ENCODE results near the gene SEC62. TPM values are rescaled to one million over a fixed set of nuclear protein-coding genes. Genes with fewer than 3 reads are reported as not detected.
A peak's percentile ranks its signal among the peaks of the same experiment; 100 is the strongest.

Gene SEC62
- total and polyA plus RNA-seq, 9 of the 15 experiments (the other 6 are each of a cell fraction or from before 2014, with no cell fraction given) = 34.5 to 152 (median 51.8) TPM

DNA sequence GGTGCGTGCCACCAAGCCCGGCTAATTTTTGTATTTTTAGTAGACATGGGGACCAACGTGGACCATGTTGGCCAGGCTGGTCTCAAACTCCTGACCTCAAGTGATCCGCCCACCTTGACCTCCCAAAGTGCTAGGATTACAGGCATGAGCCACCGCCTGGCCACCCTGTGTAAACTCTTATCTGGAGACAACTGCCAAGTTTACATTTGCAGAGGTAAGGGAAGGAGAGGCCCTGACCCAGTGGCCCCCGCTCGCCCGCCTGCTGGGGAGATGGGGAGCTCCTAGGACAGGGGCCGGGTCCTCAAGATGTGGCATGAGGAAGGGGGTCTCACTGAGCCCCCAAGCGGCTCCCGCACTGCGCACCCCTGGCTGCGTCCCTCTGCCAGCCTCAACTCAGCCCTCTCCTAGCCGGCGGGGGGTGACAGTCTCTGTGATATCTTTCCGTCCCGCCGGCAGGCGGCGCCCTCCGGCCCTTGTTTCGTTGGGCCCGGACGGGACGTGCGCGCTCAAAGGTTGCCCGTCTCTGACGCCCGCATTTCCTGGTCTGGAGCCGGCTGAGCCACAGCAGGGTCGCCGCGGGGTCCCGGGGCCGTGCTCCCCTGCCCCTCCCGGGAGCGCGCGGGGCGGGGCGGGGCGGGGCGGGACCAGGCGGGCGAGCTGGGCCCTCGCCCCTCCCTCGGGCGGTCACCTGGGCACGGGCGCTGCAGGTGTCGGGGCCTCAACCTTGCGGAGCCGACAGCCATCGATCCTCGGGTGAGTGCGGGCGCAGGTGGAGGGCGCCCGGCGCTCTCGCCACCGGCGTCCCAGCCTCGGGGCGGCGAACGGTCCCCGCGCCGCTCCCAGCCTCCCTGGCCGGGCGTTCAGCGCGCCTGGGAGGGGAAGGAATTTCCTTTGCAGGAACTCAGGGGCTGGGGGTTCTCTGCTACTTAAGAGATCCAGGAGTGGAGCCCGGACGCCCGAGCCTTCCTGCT lies 71.1 kb downstream of the SEC62 start, which contains the start of gene GPR160 (continued):
- TF ChIP-seq, protein P1, sequence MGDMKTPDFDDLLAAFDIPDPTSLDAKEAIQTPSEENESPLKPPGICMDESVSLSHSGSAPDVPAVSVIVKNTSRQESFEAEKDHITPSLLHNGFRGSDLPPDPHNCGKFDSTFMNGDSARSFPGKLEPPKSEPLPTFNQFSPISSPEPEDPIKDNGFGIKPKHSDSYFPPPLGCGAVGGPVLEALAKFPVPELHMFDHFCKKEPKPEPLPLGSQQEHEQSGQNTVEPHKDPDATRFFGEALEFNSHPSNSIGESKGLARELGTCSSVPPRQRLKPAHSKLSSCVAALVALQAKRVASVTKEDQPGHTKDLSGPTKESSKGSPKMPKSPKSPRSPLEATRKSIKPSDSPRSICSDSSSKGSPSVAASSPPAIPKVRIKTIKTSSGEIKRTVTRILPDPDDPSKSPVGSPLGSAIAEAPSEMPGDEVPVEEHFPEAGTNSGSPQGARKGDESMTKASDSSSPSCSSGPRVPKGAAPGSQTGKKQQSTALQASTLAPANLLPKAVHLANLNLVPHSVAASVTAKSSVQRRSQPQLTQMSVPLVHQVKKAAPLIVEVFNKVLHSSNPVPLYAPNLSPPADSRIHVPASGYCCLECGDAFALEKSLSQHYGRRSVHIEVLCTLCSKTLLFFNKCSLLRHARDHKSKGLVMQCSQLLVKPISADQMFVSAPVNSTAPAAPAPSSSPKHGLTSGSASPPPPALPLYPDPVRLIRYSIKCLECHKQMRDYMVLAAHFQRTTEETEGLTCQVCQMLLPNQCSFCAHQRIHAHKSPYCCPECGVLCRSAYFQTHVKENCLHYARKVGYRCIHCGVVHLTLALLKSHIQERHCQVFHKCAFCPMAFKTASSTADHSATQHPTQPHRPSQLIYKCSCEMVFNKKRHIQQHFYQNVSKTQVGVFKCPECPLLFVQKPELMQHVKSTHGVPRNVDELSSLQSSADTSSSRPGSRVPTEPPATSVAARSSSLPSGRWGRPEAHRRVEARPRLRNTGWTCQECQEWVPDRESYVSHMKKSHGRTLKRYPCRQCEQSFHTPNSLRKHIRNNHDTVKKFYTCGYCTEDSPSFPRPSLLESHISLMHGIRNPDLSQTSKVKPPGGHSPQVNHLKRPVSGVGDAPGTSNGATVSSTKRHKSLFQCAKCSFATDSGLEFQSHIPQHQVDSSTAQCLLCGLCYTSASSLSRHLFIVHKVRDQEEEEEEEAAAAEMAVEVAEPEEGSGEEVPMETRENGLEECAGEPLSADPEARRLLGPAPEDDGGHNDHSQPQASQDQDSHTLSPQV (IDR thresholded peaks at IDR 0.05) = peak; percentile 41; the same call in 1 of the 2 replicates
- TF ChIP-seq HCFC1 (IDR thresholded peaks at IDR 0.05; ENCODE audit: low read depth, low read length) = no peak
- TF ChIP-seq GTF2E2 (tag; IDR thresholded peaks at IDR 0.05) = no peak
- TF ChIP-seq CBX8 (IDR thresholded peaks at IDR 0.05; ENCODE audit: borderline replicate concordance, extremely low read depth, low read depth, low read length, poor library complexity, severe bottlenecking) = no peak
- TF ChIP-seq ZBTB1 (CRISPR knock-in tag; IDR thresholded peaks at IDR 0.05; ENCODE audit: borderline replicate concordance, low read depth) = no peak
- TF ChIP-seq ILF3 (IDR thresholded peaks at IDR 0.05; ENCODE audit: borderline replicate concordance) = no peak
- no peak for TF ChIP-seq SIN3B (IDR thresholded peaks at IDR 0.05; ENCODE audit: low read depth)
- TF ChIP-seq, protein P2, sequence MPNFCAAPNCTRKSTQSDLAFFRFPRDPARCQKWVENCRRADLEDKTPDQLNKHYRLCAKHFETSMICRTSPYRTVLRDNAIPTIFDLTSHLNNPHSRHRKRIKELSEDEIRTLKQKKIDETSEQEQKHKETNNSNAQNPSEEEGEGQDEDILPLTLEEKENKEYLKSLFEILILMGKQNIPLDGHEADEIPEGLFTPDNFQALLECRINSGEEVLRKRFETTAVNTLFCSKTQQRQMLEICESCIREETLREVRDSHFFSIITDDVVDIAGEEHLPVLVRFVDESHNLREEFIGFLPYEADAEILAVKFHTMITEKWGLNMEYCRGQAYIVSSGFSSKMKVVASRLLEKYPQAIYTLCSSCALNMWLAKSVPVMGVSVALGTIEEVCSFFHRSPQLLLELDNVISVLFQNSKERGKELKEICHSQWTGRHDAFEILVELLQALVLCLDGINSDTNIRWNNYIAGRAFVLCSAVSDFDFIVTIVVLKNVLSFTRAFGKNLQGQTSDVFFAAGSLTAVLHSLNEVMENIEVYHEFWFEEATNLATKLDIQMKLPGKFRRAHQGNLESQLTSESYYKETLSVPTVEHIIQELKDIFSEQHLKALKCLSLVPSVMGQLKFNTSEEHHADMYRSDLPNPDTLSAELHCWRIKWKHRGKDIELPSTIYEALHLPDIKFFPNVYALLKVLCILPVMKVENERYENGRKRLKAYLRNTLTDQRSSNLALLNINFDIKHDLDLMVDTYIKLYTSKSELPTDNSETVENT (CRISPR knock-in tag; IDR thresholded peaks at IDR 0.05) = no peak
- TF ChIP-seq MEF2A (IDR thresholded peaks at IDR 0.05; ENCODE audit: control insufficient read depth, low read depth, low read length) = no peak
- TF ChIP-seq ETV1 (tag; conservative IDR thresholded peaks at IDR 0.05; ENCODE audit: low read depth) = no peak
- no peak for TF ChIP-seq NFATC3 (IDR thresholded peaks at IDR 0.05)
- TF ChIP-seq CBX3 (IDR thresholded peaks at IDR 0.05; ENCODE audit: borderline replicate concordance in 1 of 2, low read length in 2 of 2) = peak in 1 of 2 experiments; percentile 34; a peak in 1 of 3 replicates
- TF ChIP-seq SAFB (IDR thresholded peaks at IDR 0.05; ENCODE audit: borderline replicate concordance, low read depth, low read length) = no peak
- no peak for TF ChIP-seq ZNF12 (CRISPR knock-in tag; IDR thresholded peaks at IDR 0.05)
- TF ChIP-seq, protein P3, sequence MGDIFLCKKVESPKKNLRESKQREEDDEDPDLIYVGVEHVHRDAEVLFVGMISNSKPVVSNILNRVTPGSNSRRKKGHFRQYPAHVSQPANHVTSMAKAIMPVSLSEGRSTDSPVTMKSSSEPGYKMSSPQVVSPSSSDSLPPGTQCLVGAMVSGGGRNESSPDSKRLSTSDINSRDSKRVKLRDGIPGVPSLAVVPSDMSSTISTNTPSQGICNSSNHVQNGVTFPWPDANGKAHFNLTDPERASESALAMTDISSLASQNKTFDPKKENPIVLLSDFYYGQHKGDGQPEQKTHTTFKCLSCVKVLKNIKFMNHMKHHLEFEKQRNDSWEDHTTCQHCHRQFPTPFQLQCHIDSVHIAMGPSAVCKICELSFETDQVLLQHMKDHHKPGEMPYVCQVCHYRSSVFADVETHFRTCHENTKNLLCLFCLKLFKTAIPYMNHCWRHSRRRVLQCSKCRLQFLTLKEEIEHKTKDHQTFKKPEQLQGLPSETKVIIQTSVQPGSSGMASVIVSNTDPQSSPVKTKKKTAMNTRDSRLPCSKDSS (IDR thresholded peaks at IDR 0.05; ENCODE audit: low read depth, partially characterized antibody) = no peak
- peak; percentile 15; the same call in 1 of the 2 replicates for TF ChIP-seq DPF2 (IDR thresholded peaks at IDR 0.05)
- peak; percentile 36 for TF ChIP-seq TBP (optimal IDR thresholded peaks at IDR 0.05; ENCODE audit: low read depth, low read length)
- no peak for TF ChIP-seq FOXJ2 (tag; IDR thresholded peaks at IDR 0.05)
- no peak for TF ChIP-seq RBM15 (IDR thresholded peaks at IDR 0.05; ENCODE audit: insufficient read depth, low read length)
